ENCODE measurements around the gene RAI1.

RAI1 gene

DNA sequence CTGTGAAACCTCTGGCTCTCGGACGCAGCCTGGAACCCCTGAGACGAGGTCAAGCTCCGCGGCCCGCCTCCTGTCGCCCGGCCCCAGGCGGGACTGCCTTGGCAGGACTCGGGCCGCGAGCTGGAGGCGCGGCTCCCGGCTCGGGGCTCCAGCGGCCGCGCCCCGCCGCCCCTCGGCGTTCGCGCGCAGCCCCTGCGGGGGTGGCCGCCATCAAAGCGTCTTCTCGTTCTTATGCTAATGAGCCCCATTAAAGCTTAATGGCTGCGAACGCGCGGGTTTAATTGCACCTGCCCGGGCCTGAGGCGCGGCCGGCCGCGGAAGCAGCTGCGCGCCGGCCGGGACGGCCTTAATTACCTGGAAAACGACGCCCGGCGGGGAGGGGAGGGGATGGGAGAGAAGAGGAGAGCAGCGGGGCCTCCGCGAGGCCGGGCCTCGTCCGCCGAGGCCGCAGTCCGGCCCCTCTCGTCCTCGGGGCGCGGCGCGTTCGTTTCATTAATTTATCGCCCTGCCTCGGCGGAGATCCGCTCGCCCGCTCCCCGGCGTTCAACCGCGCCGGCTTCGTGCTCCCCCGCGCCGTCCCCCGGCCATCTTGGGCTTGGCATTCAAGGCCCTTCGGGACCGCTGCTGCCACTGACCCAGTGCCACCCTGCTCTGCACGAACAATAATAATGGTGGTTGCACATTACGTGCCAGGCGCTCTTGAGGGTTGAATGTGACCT, 19.2 kb downstream of the RAI1 start:
- DNase-seq (ENCODE audit: low spot score): no peak

DNA sequence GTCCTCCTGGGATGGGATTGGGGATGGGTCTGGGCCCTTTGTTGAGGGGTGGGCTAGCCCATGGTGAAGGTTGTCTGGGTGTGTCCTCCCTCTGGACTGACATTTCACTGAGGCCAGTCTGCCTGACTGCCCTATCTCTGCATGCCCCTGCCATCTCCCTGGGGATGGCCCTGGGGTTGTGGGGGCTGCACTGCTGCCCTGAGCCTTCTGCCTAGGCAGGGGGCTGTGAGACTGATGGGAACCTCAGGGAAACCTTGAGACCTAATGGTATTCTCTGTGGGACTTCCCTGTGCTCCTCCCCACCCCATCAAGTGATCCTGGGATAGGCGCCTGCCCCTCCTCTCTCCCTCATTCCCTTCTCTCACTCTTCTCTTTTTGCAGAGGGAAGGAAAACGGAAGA, 19.9 kb downstream of the RAI1 start:
- DNase-seq (ENCODE audit: low spot score): no peak

- DNase-seq (ENCODE audit: low spot score): no peak
These were observed 20.4 kb downstream of the RAI1 start for GRCh38 chr17:17701658-17702057.

DNA sequence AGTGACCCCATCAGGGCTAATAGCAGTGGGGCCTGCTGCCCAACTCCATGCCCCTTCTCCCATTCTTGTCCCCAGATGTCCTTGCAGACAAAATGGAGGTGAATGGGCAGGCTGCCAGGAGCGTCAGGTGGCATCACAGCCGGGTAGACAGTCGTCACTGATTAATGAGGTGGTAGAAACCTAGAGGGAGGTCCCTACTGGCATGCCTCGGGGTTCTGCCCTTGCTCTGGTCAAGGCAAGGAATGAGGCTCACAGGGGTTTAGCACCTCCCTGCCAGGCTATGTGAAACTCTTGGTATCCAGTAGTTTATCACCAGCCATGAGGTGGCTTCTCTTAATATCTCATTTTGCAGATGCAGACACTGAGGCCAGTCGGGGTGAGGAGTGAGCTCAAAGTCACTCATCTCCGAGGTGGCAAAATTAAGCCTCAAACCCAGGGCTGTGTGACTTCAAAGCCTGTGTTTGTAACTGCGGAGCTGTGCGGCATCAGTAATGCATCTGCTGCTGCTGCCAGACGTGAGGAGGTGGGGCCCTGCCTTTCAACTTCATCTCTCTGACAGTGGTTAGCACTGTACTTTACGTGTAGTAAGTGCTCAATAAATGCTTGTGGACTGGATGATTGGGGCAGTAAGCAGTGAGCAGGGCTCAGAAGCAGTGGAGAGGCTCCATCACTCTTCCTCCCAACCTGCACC, 21.3 kb downstream of the RAI1 start:
- DNase-seq (ENCODE audit: low spot score): no peak

- DNase-seq (ENCODE audit: low spot score): peak; percentile 83
These were observed 22.1 kb downstream of the RAI1 start for GRCh38 chr17:17703140-17703919.

GRCh38 chr17:17704931-17705330, 23.7 kb downstream of the RAI1 start:
- no peak for DNase-seq (ENCODE audit: low spot score)

GRCh38 chr17:17706140-17707060, 25.1 kb downstream of the RAI1 start:
- DNase-seq (ENCODE audit: low spot score): no peak

DNA sequence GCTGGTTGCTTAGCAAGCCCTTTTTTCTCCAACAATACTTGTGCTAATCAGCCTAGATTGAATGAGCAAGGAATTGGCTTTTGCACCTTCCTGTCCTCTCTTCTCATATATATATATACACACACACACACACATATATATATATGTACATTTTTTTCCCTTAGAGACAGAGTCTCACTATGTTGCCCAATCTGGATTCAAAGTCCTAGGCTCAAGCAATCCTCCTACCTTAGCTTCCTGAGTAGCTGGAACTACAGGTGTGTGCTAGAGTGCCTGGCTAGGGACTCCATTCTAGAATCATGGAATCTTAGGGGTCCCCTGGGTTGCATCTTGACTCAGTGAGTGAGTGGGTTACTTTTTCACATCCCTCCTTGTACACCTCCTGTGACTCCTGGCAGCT, 27.0 kb downstream of the RAI1 start:
- no peak for DNase-seq (ENCODE audit: low spot score)

DNA sequence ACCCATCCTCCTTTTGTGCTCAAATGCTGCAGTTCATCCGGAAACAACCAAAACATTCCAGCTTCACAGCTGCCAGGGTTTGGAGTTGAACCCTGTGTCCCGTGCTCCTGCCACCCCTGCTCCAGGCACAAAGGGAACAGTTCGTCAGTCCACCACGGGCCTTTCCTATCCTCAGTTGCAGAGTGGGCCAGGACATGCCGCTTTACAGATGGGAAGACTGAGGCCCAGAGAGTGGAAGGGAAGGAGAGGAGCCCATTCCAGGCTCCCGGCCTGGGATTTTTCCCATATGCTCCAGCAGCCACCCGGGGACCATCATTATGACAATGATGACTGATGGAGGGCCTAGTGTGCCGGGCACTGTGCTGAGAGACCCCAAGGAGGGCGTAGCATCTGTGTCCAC, 27.6 kb downstream of the RAI1 start:
- no peak for DNase-seq (ENCODE audit: low spot score)

- no peak for DNase-seq (ENCODE audit: low spot score)
These were observed 28.6 kb downstream of the RAI1 start for GRCh38 chr17:17709815-17710321.

- no peak for DNase-seq (ENCODE audit: low spot score)
These were observed 29.1 kb downstream of the RAI1 start for GRCh38 chr17:17710355-17710727.

DNA sequence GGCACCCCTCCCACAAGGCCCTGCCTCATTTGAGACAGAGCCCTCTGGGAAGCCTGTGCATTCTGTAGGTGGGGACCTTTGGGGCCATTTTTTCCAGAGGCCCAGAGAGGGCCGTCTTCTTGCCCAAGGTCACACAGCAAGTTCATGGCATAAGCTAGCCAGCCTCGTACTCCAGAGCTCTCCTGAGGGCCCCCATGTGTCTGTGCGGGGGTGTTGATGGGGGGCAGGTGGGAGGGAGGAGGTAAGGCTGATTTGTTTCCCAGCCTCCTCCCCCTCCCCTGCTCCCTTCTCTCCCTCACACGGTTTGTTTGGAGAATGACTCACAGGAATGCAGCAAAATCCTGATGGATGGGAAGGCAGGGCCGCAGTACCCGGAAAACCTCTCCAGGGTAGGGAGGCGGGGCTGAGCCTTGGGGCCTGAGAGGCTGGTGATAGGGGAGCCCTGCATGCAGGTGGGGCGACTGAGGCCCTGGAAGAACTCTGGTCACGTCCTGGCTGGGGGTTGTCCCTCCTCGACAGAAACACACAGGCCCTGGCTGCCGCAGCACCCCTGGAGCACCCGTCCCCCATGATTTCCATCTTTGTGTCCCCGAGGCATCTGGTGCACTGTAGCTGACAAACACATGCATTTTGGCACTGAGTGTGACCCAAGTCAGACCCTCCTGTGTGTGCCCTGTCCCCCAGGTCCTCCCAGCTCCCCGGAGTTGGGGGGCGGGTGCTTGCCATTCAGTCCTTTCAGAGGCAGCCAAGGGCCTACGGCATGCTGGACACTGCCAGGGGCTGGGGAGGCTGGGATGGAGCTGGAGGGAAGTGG, 29.7 kb downstream of the RAI1 start:
- peak; percentile 91 for DNase-seq (ENCODE audit: low spot score)

DNA sequence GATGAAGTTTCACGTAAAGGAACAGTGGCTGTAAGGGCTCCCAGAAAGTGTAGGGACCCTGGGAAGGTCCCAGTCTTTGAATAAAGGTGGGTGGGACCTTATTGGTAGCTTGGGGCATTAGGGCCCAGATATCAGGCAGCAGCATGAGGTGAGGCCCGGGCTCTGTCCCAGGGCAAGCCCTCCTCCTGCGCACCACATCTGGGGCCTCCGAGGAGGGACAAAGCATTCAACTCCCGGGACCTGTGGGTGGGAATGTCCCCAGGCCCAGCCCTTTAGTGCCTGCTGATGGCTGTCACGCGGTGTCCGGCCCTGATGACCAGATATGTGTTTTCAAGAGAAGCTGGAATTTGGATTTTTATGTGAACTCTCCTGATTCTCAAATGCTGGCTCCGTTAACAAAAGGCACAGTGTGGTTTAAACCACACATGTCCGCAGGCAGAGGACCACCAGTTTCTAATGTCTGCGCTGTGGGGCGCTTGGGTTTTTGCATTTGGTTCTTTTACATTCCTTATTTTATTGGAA, 30.4 kb downstream of the RAI1 start:
- no peak for DNase-seq (ENCODE audit: low spot score)

GRCh38 chr17:17712268-17712924, 31.1 kb downstream of the RAI1 start:
- DNase-seq (ENCODE audit: low spot score): no peak

DNA sequence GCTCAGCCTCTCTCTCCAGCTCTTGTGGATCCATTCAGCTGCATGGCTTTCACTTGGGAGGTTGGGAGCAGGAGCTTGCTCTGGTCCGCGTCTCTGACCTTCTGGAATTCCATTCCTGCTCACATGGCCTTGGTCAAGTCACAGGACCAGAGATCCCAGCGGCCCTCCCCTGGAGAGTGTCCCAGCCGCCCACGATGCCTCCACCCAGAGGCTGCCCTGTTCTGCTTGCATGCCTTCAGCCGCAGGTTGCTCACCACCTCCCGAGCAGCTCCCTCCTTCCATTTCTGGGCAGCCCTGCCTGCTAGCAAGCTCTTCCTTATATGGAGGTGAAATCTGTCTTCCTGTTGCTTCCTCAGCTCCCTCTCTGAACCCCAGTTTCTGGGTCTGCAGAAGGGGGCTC, 32.6 kb downstream of the RAI1 start:
- DNase-seq (ENCODE audit: low spot score): no peak

- DNase-seq (ENCODE audit: low spot score): no peak
These were observed 33.1 kb downstream of the RAI1 start for GRCh38 chr17:17714261-17714866.

DNA sequence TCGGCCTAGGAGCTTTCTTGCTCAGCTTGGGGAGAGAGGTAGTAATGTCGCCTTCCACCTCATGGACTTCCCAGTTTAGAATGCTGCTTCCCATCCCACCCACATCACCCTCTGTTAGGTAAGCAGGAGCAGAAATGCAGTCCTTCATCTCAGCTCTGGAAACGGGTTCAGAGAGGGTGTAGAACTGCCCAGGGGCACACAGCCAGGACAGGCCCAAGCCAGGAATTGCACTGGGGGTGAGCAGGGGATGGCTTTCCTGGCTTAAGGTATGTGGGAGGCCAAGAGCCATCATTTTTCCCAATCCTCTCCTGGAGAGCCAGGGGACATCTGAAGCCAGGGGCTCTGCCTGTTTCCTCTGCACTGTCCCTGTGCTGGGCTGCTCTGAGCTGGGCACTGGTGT, 33.6 kb downstream of the RAI1 start:
- DNase-seq (ENCODE audit: low spot score): no peak

DNA sequence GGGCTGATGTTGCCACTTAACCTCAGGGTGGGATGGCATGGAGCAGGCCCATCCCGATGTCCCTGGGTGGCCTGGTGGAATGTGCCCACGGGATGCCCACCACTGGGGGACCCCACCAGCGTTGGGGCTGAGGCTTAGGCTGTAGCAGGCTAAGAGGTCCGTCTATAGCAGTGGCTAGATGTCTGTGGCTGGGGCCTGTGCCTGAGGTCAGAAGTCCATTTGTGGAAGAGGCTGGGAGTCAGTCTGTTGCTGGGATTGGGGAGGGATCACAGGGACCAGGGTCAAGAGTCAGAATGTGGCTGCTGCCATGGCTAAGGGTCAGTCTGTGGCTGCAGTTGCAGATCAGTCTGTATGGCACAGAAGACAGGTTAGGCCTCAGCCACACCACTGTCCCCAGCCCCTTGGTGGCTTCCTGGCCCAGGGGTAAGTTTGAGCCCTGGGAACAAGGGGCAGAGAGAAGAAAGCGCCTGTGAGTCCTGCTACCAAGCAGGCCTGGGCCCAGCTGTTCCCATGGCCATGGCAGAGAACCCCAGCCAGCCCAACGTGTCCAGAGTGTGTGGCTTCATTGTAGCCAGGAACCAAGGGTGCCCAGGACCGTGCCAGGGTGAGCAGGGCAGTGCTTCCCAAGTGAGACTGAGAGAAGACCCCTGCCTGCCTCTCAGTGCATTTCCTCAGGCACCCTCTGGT, 35.7 kb downstream of the RAI1 start:
- DNase-seq (ENCODE audit: low spot score): peak; percentile 82

GRCh38 chr17:17718251-17718650, 37.0 kb downstream of the RAI1 start:
- DNase-seq (ENCODE audit: low spot score): no peak
